Heart left ventricle (tissue), 16 donors: ENCODE data around the gene SPOCK2. TPM values are rescaled to one million over a fixed set of nuclear protein-coding genes. Genes with fewer than 3 reads are reported as not detected.
A peak's percentile ranks its signal among the peaks of the same experiment; 100 is the strongest.

Experiments
- ATAC-seq, 4 donors: fragments of 200-7000 bp; cut with Tn5 transposase; one replicate each; pipeline ENCODE4 v1.9.1; 2020 to 2022; ENCODE audit warnings: moderate library complexity in 4 of 4, mild to moderate bottlenecking in 3 of 4, moderate number of reproducible peaks in 1 of 4
- DNase-seq, 5 donors: peaks; one replicate each; pipeline ENCODE4 v3.0.0-alpha.2; 2020
- H3K27ac ChIP-seq, 12 donors: fragments of 200-600 bp; sonication (generic) in 4 of 12; one replicate each; pipeline versions ENCODE4 v1.5.0 to v1.8.0; 2016 to 2022; ENCODE audit warnings: mild to moderate bottlenecking in 2 of 12
- H3K27me3 ChIP-seq, 9 donors: fragments of 200-600 bp; sonication (generic) in 2 of 9; one replicate each; pipeline versions ENCODE4 v1.5.1 to v1.8.0; 2016 to 2022; ENCODE audit warnings: mild to moderate bottlenecking in 3 of 9
- H3K36me3 ChIP-seq, 9 donors: fragments of 200-600 bp; sonication (generic) in 2 of 9; one replicate each; pipeline versions ENCODE4 v1.5.0 to v1.8.0; 2018 to 2022; ENCODE audit warnings: mild to moderate bottlenecking in 2 of 9
- H3K4me1 ChIP-seq, 12 donors: fragments of 200-600 bp; sonication (generic) in 4 of 12; one replicate each; pipeline versions ENCODE4 v1.5.0 to v1.8.0; 2016 to 2022; ENCODE audit warnings: mild to moderate bottlenecking in 3 of 12
- H3K4me3 ChIP-seq, 12 donors: fragments of 200-600 bp; sonication (generic) in 4 of 12; one replicate each; pipeline versions ENCODE4 v1.5.0 to v1.8.0; 2017 to 2022; ENCODE audit warnings: mild to moderate bottlenecking in 9 of 12, moderate library complexity in 4 of 12
- H3K9me3 ChIP-seq, 12 donors: fragments of 200-600 bp; sonication (generic) in 4 of 12; one replicate each; pipeline versions ENCODE4 v1.5.0 to v1.8.0; 2016 to 2022; ENCODE audit warnings: mild to moderate bottlenecking in 1 of 12
- CTCF ChIP-seq, 12 donors: fragments of 200-600 bp; sonication (generic) in 4 of 12; IDR thresholded peaks; one replicate each; pipeline versions ENCODE4 v1.5.0 to v1.8.0; 2018 to 2022; ENCODE audit warnings: antibody characterized with exemption in 12 of 12, mild to moderate bottlenecking in 5 of 12
- POLR2A ChIP-seq, 2 donors: fragments of 450-650 bp; IDR thresholded peaks; one replicate each; pipeline ENCODE4 v1.6.1; 2017; ENCODE audit warnings: antibody characterized with exemption in 2 of 2, mild to moderate bottlenecking in 2 of 2, moderate library complexity in 2 of 2
- WGBS, 4 donors: extraction: QIAGEN DNeasy Blood & Tissue Kit in 2 of 4; methylation state at CpG; one replicate each; pipeline versions ENCODE4 v1.1.5 to v1.1.7; 2013 to 2018; 5-methylcytosine and 5-hydroxymethylcytosine counted together
- intact Hi-C, 10 donors: fragments of 100-400 bp; cut with DNase I; formaldehyde crosslinking; loops; one replicate each; pipeline versions ENCODE4 v1.11.1 to v1.14.2; 2022
- polyA plus RNA-seq, 2 donors: library from polyadenylated mRNA; stranded (reverse); fragments of 200-250 nt; gene quantifications; one replicate each; pipeline ENCODE4 v1.2.3, GENCODE V29; 2013
- total RNA-seq, 9 donors: library from RNA; depleted of rRNA in 2 of 9; stranded (reverse); fragments of >200 nt in 2 of 9; fragmentation: NEBNext Ultra II Directional in 3 of 9; extraction: Animal tissue kit (Norgen Biotek cat#: 25700) in 3 of 9; gene quantifications; one replicate each; pipeline versions ENCODE4 v1.1.0 to v1.2.4, GENCODE V29; 2016 to 2023
- donor health status: ischemic (EF 13 %, LVEDD 7.1; RV severe dilation, severe dysfunction).
- donor health status: healthy with polysubstance abuse.
- donor health status: DM: no; HTN: yes; CAD: no.
- donor health status: DM: no; HTN: no; CAD: no.
- donor health status: ischemic (EF 25% LVEDD 6.9; RV normal size, moderate dysfunction).
- donor health status: ischemic (EF 25% LVEDD 5.7; RV mildly dilated, moderate dysfunction).
- donor health status: healthy.
- donor health status: DM: yes; HTN: yes; CAD: no.
- donor health status: ischemic (EF 35%, LVEDD 5.7; RV mildly dilated, moderate dysfunction).
- donor health status: nonischemic (EF 11% LVEDD 7.7; RV severe dilation, severe dysfunction).
- donor health status: DM: yes; HTN: yes; CAD: no.
- donor health status: PGD.
- donor health status: ischemic (EF 29% LVEDD 5.4; RV normal size, mild dysfunction).
- donor health status: nonischemic (EF 23%, LVEDD 6.1; RV moderate dilation, normal function).

Gene SPOCK2
- total and polyA plus RNA-seq, 11 donors: 4.4 to 16.6 (median 8.0) TPM

DNA sequence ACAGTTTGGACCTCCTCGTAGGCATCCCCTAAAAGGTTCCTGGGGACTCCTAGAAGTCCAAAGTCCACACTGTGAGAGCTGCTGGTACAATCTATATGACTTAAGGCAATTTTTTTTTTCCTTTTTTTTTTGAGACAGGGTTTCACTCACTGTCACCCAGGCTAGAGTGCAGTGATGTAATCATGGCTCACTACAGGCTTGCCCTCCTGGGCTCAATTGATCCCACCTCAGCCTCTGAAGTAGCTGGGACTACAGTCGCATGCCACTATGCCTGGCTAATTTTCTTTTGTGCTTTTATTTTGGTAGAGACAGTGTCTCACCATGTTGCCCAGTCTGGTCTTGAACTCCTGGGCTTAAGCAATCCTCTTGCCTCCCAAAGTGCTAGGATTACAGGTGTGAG, 4.6 kb upstream of the SPOCK2 start:
- 91 to 100% (median 96%) methylated on average over 2 of the region's 2 CpGs for WGBS, 4 donors
- Histone ChIP-seq H3K4me3 (no peak overlapping the region), H3K9me3 (no peaks in the 10 kb centered on the region), H3K27me3 (peaks cover 0 to 27% (median 7%) of the 10 kb centered on the region in 9 donors), H3K4me1 (peaks cover 0 to 29% (median 17%) of the 10 kb centered on the region in 12 donors), H3K27ac (no peak overlapping the region), H3K36me3 (peaks cover 0 to 34% (median 15%) of the 10 kb centered on the region in 9 donors)
- no peak for DNase-seq
- intact Hi-C loops: no loop called here
- TF ChIP-seq CTCF (IDR thresholded peaks at IDR 0.05) (no peak), POLR2A (IDR thresholded peaks at IDR 0.05) (no peak)
- ATAC-seq: no peak

DNA sequence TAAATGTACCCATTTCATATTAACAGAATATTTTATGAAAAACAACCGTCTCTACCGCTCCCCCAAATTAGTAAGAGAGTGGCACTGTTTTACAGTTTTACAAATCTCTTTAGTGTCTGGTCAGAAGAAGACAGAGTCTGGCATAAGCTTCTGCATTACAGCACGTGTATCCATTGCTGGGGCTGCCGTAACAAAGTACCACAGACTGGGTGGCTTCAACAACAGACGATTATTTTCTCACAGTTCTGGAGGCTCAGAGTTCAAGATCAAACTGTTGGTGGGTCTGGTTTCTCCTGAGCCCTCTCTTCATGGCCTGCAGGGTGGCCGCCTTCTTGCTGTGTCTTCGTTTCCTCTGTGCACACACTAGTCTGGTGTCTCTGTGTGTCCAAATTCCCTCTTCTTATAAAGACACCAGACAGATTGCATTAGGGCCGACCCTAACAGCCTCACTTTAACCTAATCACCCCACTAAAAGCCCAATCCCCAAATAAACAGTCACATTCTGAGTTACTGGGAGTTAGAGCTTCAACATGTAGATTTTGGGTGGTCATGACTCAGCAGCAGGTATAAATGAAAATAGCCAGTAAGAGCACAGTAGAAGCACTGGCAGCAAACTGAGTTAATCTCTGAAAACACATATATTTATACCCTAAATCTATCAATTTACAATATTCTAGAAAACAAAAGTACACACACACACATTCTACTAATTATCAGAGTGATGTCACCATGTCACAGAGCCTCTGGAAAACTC, 4.0 kb upstream of the SPOCK2 start:
- Histone ChIP-seq H3K27me3 (peaks cover 0 to 33% (median 13%) of the 10 kb centered on the region in 9 donors), H3K4me3 (no peak overlapping the region), H3K9me3 (no peaks in the 10 kb centered on the region), H3K4me1 (peaks cover 0 to 33% (median 19%) of the 10 kb centered on the region in 12 donors), H3K27ac (no peak overlapping the region), H3K36me3 (peaks cover 0 to 32% (median 15%) of the 10 kb centered on the region in 9 donors)
- ATAC-seq (no peak), DNase-seq (no peak)
- TF ChIP-seq POLR2A (IDR thresholded peaks at IDR 0.05) (no peak), CTCF (IDR thresholded peaks at IDR 0.05) (no peak)
- intact Hi-C loops: no loop called here
- WGBS, 4 donors: 93 to 97% (median 94%) methylated on average over 8 of the region's 8 CpGs

DNA sequence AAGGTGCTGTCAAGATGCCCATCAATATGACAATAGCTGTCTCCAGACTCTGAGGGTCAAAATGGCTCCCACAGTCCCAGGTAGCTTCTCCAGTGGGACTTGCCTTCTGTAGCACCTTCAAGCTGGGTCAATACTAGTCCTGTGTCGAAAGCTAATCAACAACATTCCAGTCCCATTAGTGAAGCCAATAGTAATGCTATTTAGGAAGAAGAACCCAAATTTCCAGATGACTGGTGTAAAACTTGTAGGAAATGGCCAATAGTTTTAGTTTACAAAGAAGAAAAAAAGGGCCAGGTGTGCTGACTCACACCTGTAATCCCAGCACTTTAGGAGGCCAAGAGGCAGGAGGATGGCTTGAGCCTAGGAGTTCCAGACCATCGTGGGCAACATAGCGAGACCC, 2.0 kb upstream of the SPOCK2 start:
- no peak for ATAC-seq
- Histone ChIP-seq H3K4me3 (no peak overlapping the region), H3K36me3 (peaks cover 0 to 13% (median 0%) of the 10 kb centered on the region in 9 donors), H3K27ac (peak overlapping the region in 3 of 12 donors; percentile 14 to 86 (median 82)), H3K9me3 (no peaks in the 10 kb centered on the region), H3K4me1 (peaks cover 0 to 36% (median 20%) of the 10 kb centered on the region in 12 donors), H3K27me3 (peaks cover 0 to 35% (median 13%) of the 10 kb centered on the region in 9 donors)
- intact Hi-C loops: no loop called here
- WGBS, 4 donors: 90 to 98% (median 96%) methylated on average over 3 of the region's 3 CpGs
- TF ChIP-seq CTCF (IDR thresholded peaks at IDR 0.05) (no peak), POLR2A (IDR thresholded peaks at IDR 0.05) (no peak)
- no peak for DNase-seq

DNA sequence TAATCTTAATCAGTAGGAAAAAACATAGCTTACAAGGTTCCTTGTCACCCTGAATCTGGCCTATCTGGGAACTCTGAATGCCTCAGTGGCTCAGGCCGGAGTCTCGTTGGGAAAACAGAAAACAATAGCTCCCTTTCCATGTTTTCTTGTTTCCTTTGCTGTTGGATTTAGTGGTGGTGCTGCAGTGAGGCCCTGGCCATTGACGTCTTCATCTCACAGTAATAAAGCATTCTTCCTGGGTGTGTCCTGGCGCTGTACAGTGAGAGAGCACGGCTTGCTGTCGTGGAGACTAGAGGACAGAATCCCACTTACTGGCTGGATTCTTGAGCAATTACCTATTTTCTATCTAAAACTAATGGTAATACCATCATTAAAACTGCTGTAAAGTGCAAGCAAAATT, 1.3 kb upstream of the SPOCK2 start:
- peaks cover 0 to 9% (median 0%) of the 10 kb centered on the region in 9 donors for H3K36me3 ChIP-seq
- H3K4me1 ChIP-seq: peaks cover 0 to 36% (median 20%) of the 10 kb centered on the region in 12 donors
- WGBS, 4 donors: 51 to 76% (median 65%) methylated on average over 6 of the region's 6 CpGs
- peak overlapping the region in 10 of 12 donors; percentile 9 to 86 (median 60) for H3K27ac ChIP-seq
- no peak for TF ChIP-seq POLR2A (IDR thresholded peaks at IDR 0.05)
- TF ChIP-seq CTCF (IDR thresholded peaks at IDR 0.05): no peak
- intact Hi-C loops: no loop called here
- peaks cover 0 to 35% (median 13%) of the 10 kb centered on the region in 9 donors for H3K27me3 ChIP-seq
- no peak for DNase-seq
- H3K9me3 ChIP-seq: no peaks in the 10 kb centered on the region
- peak in 2 of 4 donors; percentile 40 to 85 for ATAC-seq
- H3K4me3 ChIP-seq: no peak overlapping the region
